Sigmoid colon (tissue), 4 donors: ENCODE measurements around the gene FGFR2.

Experiments used
- CTCF ChIP-seq, 4 experiments: fragments of 450-650 bp in 3 of 4; fragments of 200-600 bp in 1 of 4; IDR thresholded peaks; one replicate each; pipeline ENCODE4 v1.5.1; 2016 to 2019; ENCODE audit warnings: antibody characterized with exemption in 4 of 4, mild to moderate bottlenecking in 3 of 4, moderate library complexity in 2 of 4
- POLR2A ChIP-seq, 2 donors: fragments of 450-650 bp; IDR thresholded peaks; one replicate each; pipeline ENCODE4 v1.6.1; 2016; ENCODE audit warnings: antibody characterized with exemption in 2 of 2, mild to moderate bottlenecking in 2 of 2, moderate library complexity in 2 of 2
- POLR2AphosphoS5 ChIP-seq, 4 donors: sonication (generic); formaldehyde crosslinking; IDR thresholded peaks; one replicate each; pipeline ENCODE4 v1.6.1; 2017; ENCODE audit warnings: antibody characterized with exemption in 4 of 4

DNA sequence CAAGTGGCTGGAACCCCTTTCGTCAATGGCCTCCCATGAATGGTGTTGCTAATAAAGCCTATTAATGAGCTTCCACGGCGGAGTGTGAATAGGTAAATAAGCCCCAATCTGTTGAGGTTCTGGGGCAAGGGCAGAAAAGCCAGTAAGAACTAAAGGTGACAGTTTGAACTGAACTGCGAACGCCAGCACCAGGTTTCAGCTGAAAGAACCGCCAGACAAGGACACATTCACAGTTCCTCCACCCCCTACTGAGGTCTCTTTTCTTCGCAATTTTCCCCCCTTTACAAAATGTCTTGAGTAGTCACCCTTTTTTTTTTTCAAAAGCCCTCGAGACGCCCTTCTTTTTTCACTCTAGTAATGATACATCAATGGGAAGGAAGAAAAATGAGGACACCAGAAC is 2.4 kb upstream of the FGFR2 start:
- no peak for TF ChIP-seq CTCF (IDR thresholded peaks at IDR 0.05)
- no peak for TF ChIP-seq POLR2A (IDR thresholded peaks at IDR 0.05)
- TF ChIP-seq POLR2AphosphoS5 (IDR thresholded peaks at IDR 0.05), result no peak
